Omental fat pad (tissue), 4 donors: ENCODE results near the gene FTH1. TPM values are rescaled to one million over a fixed set of nuclear protein-coding genes. Genes with fewer than 3 reads are reported as not detected.

ENCODE experiments used
- ATAC-seq: fragments of 150-250 bp; one replicate; pipeline ENCODE4 v1.9.1; 2016; ENCODE audit warnings: mild to moderate bottlenecking, moderate library complexity; ENCODE audit not compliant: low FRiP score
- DNase-seq: peaks from one replicate; pipeline ENCODE4 v3.0.0-alpha.2; 2019; ENCODE audit warnings: low spot score
- total RNA-seq, 4 donors: library from RNA; depleted of rRNA; stranded (reverse); fragments of >200 nt; gene quantifications; one replicate each; pipeline ENCODE4 v1.1.0, GENCODE V29; 2016
- TF ChIP-seq, protein P1 (sequence below), 3 donors: fragments of 450-650 bp; IDR thresholded peaks; one replicate each; pipeline ENCODE4 v1.5.1; 2016 to 2017; ENCODE audit warnings: antibody characterized with exemption in 3 of 3, mild to moderate bottlenecking in 3 of 3, moderate library complexity in 2 of 3

The FTH1 gene
- total RNA-seq, 4 donors from 2014 or later: 3,477 to 7,075 (median 4,643) TPM

DNA sequence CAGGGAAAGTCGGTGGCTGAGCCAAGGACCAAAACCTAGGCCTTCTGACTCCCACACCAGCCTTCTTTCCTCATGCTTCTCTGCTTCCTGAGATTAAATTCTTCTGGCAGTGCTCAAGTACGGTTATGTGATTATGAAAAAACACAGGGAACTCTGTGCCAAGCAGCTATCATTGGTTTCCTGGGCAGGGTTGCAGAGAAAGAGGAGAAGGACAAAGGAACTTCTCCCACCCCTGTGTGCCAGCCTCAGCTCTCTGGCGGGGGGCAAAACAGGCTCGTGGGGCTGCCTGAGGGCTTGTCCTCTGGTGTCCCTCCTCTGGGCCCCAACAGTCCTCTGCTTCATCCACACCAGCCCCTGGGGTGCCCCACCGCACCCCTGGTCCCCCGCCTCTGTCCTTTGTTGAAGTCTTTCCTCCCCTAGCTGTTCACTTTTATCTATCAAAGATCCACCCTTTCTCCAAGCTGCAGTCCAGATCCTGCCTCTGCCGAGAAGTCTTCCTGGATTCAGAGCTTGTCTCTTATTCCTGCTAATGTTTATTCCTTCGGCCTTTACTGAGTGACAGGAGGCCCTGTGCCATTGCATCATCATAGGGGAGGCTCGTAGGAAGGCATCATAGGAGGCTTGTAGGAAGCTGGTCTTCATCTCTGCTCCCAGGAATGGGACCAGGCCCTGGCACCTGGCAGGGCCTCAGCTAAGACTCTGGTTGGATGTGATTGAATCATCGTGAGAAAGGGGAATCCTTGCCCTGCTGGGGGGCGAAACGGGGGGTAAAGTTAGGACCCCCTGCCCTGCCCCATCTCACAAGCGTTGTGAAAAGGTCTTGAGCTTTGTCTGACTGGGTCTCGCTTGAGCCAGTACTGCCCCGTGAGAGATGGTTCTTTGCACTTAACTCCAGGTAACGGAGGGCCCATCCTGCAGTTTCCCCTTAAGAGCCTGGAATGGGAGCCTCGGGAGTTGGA is 11.5 kb upstream of the FTH1 start:
- ATAC-seq (peak; percentile 72), DNase-seq (no peak)
- TF ChIP-seq, protein P1, sequence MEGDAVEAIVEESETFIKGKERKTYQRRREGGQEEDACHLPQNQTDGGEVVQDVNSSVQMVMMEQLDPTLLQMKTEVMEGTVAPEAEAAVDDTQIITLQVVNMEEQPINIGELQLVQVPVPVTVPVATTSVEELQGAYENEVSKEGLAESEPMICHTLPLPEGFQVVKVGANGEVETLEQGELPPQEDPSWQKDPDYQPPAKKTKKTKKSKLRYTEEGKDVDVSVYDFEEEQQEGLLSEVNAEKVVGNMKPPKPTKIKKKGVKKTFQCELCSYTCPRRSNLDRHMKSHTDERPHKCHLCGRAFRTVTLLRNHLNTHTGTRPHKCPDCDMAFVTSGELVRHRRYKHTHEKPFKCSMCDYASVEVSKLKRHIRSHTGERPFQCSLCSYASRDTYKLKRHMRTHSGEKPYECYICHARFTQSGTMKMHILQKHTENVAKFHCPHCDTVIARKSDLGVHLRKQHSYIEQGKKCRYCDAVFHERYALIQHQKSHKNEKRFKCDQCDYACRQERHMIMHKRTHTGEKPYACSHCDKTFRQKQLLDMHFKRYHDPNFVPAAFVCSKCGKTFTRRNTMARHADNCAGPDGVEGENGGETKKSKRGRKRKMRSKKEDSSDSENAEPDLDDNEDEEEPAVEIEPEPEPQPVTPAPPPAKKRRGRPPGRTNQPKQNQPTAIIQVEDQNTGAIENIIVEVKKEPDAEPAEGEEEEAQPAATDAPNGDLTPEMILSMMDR (IDR thresholded peaks at IDR 0.05): no peak

GRCh38 chr11:61976813-61977475 is 9.5 kb upstream of the FTH1 start:
- ATAC-seq (no peak), DNase-seq (no peak)
- TF ChIP-seq, protein P1 (IDR thresholded peaks at IDR 0.05): no peak

- TF ChIP-seq, protein P1 (IDR thresholded peaks at IDR 0.05): no peak
- DNase-seq: no peak
- ATAC-seq: no peak
These were observed 9.0 kb upstream of the FTH1 start for GRCh38 chr11:61976420-61976800.

DNA sequence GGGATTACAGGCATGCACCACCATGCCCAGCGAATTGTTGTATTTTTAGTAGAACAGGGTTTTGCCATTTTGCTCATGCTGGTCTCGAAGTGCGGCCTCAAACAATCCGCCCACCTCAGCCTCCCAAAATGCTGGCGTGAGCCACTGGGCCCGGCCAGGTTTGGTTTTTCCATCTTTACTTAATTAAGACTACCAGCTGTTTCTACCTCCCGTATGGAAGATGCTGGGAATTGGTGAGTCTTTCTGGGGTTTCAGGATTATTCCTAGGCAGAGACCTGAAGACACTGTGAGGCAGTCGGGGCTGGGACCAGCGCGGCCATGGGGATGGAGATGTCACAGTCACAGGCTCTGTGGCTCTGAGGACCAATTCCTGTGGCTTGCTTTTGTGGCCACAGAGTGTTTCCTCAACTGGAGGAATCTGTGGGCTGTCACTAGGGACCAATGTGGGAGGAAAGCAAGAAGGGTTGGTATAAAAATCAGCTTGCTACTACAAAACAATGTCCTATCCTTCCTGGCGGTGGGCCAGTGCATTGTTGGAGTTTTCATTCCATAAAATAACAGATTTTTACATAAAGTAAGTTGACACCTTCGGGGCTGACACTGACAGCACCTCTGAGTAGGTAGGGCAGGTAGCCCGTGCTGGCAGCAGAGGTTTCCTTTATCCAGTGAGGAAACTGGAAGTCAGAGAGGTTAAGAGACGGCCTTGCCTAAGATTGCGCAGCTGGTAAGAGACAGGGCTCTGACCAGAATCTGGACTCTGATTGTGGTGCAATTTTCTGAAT is 8.4 kb upstream of the FTH1 start:
- TF ChIP-seq, protein P1 (IDR thresholded peaks at IDR 0.05): no peak
- DNase-seq (no peak), ATAC-seq (no peak)

DNA sequence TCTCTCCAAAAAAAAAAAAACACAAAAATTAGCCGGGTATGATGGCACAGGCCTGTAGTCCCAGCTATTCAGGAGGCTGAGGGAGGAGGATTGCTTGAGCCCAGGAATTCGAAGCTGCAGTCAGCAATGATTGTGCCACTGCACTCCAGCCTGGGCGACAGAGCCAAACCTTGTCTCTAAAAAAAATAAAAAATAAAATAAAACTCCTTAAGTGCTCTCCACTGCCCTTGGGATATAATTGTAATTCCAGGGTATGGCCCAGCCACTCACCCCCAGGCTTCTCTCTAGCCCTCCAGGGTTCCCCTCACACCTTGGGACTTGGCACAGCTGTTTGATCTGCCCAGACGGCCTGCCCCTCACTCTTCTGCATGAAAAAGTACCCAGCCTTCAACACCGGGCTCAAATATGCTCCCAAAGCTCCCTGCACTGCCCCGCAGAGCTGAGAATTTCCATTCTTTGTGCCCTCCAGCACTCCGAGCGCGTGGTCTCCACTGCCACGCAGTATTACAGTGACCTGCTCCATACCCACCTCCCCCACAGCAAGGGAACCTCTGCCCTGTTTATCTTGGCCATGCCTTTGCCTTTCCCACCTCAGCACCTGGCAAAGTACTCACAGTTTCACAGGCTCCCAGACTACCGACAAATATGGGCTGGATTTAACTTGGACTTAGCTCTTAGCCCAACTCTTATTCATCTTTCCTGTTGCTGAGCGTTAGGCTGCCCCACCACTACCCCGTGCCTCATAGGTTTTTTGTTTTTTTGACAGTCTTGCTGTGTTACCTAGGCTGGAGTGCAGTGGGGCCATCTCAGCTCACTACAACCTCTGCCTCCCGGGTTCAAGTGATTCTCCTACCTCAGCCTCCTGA is 7.6 kb upstream of the FTH1 start:
- TF ChIP-seq, protein P1 (IDR thresholded peaks at IDR 0.05): no peak
- no peak for ATAC-seq
- no peak for DNase-seq
